ENCODE data around the gene TJAP1.
A peak's percentile ranks its signal among the peaks of the same experiment; 100 is the strongest.

Gene TJAP1

GRCh38 chr6:43450699-43451131, 26.7 kb upstream of the TJAP1 start:
- TF ChIP-seq, protein P1, sequence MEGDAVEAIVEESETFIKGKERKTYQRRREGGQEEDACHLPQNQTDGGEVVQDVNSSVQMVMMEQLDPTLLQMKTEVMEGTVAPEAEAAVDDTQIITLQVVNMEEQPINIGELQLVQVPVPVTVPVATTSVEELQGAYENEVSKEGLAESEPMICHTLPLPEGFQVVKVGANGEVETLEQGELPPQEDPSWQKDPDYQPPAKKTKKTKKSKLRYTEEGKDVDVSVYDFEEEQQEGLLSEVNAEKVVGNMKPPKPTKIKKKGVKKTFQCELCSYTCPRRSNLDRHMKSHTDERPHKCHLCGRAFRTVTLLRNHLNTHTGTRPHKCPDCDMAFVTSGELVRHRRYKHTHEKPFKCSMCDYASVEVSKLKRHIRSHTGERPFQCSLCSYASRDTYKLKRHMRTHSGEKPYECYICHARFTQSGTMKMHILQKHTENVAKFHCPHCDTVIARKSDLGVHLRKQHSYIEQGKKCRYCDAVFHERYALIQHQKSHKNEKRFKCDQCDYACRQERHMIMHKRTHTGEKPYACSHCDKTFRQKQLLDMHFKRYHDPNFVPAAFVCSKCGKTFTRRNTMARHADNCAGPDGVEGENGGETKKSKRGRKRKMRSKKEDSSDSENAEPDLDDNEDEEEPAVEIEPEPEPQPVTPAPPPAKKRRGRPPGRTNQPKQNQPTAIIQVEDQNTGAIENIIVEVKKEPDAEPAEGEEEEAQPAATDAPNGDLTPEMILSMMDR (IDR thresholded peaks at IDR 0.05; ENCODE audit: low read depth, low read length), result no peak
- Histone ChIP-seq H3K9me3 (ENCODE audit: severe bottlenecking) (no peaks in the 10 kb centered on the region), H3K36me3 (peaks cover 55% of the 10 kb centered on the region), H3K27ac (no peak overlapping the region), H3K4me3 (ENCODE audit: low read depth, low read length) (no peak overlapping the region), H3K27me3 (ENCODE audit: insufficient read depth, low read depth, severe bottlenecking) (no peaks in the 10 kb centered on the region)
- no peak for DNase-seq

- Histone ChIP-seq H3K36me3 (peaks cover 49% of the 10 kb centered on the region), H3K4me3 (ENCODE audit: low read depth, low read length) (no peak overlapping the region), H3K27me3 (ENCODE audit: insufficient read depth, low read depth, severe bottlenecking) (no peaks in the 10 kb centered on the region), H3K9me3 (ENCODE audit: severe bottlenecking) (no peaks in the 10 kb centered on the region), H3K27ac (no peak overlapping the region)
- DNase-seq, result no peak
- TF ChIP-seq, protein P1 (IDR thresholded peaks at IDR 0.05; ENCODE audit: low read depth, low read length), result no peak
Measured at GRCh38 chr6:43451348-43451747, 26.0 kb upstream of the TJAP1 start.

GRCh38 chr6:43451939-43452338, 25.4 kb upstream of the TJAP1 start:
- Histone ChIP-seq H3K4me3 (ENCODE audit: low read depth, low read length) (no peak overlapping the region), H3K9me3 (ENCODE audit: severe bottlenecking) (no peaks in the 10 kb centered on the region), H3K36me3 (peaks cover 48% of the 10 kb centered on the region), H3K27me3 (ENCODE audit: insufficient read depth, low read depth, severe bottlenecking) (no peaks in the 10 kb centered on the region), H3K27ac (no peak overlapping the region)
- no peak for DNase-seq
- TF ChIP-seq, protein P1 (IDR thresholded peaks at IDR 0.05; ENCODE audit: low read depth, low read length), result no peak

DNA sequence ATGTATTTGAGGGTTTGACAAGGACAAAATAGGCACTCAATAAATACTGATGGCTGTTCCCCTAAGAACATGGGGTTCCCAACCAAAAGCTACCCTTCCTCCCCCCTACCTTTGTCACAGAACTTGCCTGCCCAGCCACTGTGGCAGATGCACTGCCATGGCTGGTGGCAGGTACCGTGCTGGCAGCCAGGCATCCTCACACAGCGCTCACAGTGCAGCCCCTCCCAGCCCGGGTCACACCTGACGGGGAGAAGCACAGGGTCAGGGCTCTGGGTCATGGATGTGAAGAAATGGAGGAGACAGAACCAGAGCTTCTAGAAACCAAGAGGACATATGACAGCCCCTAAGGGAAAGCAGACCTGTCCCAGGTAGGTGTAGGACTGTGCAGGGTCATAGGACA, 24.5 kb upstream of the TJAP1 start:
- TF ChIP-seq, protein P1 (IDR thresholded peaks at IDR 0.05; ENCODE audit: low read depth, low read length), result no peak
- H3K27ac ChIP-seq, result no peak overlapping the region
- no peak for DNase-seq
- H3K27me3 ChIP-seq (ENCODE audit: insufficient read depth, low read depth, severe bottlenecking), result no peaks in the 10 kb centered on the region
- no peaks in the 10 kb centered on the region for H3K9me3 ChIP-seq (ENCODE audit: severe bottlenecking)
- no peak overlapping the region for H3K4me3 ChIP-seq (ENCODE audit: low read depth, low read length)
- peaks cover 43% of the 10 kb centered on the region for H3K36me3 ChIP-seq

- Histone ChIP-seq H3K27me3 (ENCODE audit: insufficient read depth, low read depth, severe bottlenecking) (no peaks in the 10 kb centered on the region), H3K27ac (no peak overlapping the region), H3K4me3 (ENCODE audit: low read depth, low read length) (no peak overlapping the region), H3K36me3 (peaks cover 41% of the 10 kb centered on the region), H3K9me3 (ENCODE audit: severe bottlenecking) (no peaks in the 10 kb centered on the region)
- TF ChIP-seq, protein P1 (IDR thresholded peaks at IDR 0.05; ENCODE audit: low read depth, low read length), result no peak
- no peak for DNase-seq
Measured at GRCh38 chr6:43453831-43454230, 23.5 kb upstream of the TJAP1 start.

- H3K27ac ChIP-seq, result no peak overlapping the region
- H3K36me3 ChIP-seq, result peaks cover 39% of the 10 kb centered on the region
- no peaks in the 10 kb centered on the region for H3K27me3 ChIP-seq (ENCODE audit: insufficient read depth, low read depth, severe bottlenecking)
- H3K9me3 ChIP-seq (ENCODE audit: severe bottlenecking), result no peaks in the 10 kb centered on the region
- no peak for DNase-seq
- peak overlapping the region; percentile 74 for H3K4me3 ChIP-seq (ENCODE audit: low read depth, low read length)
- TF ChIP-seq, protein P1 (IDR thresholded peaks at IDR 0.05; ENCODE audit: low read depth, low read length), result peak; percentile 100
Measured at GRCh38 chr6:43454290-43454695, 23.1 kb upstream of the TJAP1 start.

All from WERI-Rb-1 (cell line).